Fibroblast of mammary gland (primary cell): ENCODE measurements around the gene BTBD16.

Experiments
- DNase-seq: peaks from one replicate; pipeline ENCODE4 v3.0.0-alpha.2; 2010; ENCODE audit warnings: low read depth
- H3K4me3 ChIP-seq: 2 replicates; pipeline ENCODE4 v1.5.1; 2011; ENCODE audit warnings: low read depth, mild to moderate bottlenecking, low read length, moderate library complexity; ENCODE audit not compliant: control insufficient read depth
- CTCF ChIP-seq: conservative IDR thresholded peaks from 2 replicates; pipeline ENCODE4 v1.5.1; 2011; ENCODE audit warnings: low read depth, low read length, inconsistent platforms; ENCODE audit not compliant: control insufficient read depth, insufficient read depth

Gene BTBD16

DNA sequence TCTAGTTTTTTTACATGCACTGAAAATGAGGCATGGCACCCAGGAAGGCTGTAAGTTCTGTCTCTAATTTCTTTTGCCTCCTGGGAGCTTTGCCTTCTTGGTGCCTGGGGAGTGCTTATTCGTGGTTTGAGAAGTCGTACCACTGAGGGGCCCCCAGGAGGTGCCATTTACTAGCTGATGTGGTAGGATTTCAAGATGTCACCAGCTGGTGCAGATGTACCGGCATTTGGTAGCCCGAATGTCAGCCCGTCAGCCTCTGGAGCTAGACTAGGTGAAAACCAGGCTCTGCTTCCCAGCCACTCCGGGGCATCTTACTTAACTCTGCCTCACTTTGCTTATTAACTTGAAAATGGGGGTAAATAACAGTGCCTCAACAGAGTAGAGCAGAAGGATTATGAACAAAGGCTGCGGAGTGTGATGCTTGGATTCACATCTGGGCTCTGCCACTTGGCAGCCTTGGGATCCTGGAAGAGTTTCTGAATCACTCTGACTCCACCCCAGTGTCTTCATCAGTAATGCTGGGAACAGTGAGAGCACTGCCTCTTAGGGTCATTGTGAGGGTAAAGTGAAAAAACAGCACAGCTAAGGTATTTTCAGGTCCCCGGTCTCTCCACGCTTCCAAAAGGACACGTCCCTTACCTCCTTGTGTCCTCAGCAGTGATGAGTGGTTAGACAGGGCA, 31.4 kb upstream of the BTBD16 start:
- no peak overlapping the region for H3K4me3 ChIP-seq
- DNase-seq, result peak; percentile 85
- no peak for TF ChIP-seq CTCF

- TF ChIP-seq CTCF, result no peak
- no peak overlapping the region for H3K4me3 ChIP-seq
- no peak for DNase-seq
Observed at GRCh38 chr10:122240401-122240800, 30.7 kb upstream of the BTBD16 start.

- no peak overlapping the region for H3K4me3 ChIP-seq
- no peak for DNase-seq
- no peak for TF ChIP-seq CTCF
Observed at GRCh38 chr10:122241836-122242235, 29.3 kb upstream of the BTBD16 start.

- TF ChIP-seq CTCF, result no peak
- H3K4me3 ChIP-seq, result no peak overlapping the region
- DNase-seq, result peak; percentile 87
Observed at GRCh38 chr10:122243550-122243949, 27.5 kb upstream of the BTBD16 start.

DNA sequence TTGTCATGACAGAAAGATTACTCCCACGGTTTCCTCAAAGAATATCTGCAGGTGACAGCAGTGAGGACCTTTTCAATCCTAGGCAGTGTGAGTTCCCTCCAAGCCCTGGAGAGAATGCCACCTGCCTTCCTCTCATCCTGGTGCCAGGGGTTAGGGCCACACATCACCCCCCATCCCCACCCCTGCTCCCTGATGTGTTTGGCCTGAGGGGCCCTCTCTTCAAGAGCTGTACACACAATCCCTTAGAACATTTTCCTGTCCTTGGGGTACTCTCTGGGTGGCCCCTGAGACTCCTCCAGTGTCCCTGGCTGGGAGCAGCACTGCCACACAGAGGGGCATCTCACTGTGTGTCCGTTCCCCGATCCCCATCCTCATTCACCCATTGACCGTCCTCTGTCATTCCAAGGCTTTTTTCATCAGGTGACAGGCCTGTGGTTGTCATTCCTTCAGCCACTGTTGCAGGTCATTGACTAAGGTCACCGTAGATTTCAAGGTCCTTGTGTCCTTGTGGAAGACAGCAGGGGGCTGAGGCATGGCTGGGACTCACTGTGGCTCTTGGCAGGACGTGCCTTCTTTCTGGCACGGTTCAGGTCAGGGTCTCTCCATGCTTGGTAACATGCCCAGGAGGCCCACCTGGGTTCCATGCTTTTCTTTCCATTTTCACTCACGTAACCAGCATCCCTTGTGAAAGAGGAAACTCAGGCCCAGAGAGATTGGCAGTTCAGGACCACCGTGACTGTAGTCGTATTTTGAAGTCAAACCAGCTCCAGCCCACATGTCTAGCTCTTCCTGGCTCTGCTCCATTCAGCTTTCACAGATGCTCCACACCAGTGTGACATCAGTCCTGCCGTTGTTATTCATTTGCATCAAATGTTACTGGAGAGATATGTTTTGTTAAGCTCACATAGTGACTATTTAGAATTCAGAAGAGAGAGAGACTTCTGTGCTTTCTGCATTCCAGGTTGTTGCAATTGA, 26.8 kb upstream of the BTBD16 start:
- no peak for TF ChIP-seq CTCF
- no peak overlapping the region for H3K4me3 ChIP-seq
- DNase-seq, result no peak

DNA sequence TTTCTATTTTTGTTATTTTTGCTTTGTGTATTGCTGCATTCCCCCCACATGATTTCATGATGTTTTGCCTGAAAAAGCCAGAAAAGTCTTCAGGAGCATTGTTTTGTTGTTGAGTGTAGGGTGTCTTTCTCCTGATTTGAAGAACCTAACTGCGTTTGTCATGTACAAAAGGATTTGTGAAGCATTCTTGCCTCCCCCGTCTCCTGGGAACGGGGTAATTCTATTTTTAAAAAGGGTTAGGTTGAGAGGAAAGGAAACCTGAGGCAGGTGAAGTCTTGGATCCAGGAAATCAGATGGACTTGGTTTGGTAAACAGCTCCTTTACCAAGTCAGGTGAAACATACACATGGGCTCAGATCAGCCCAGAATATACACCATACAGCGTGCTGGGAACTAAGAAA, 26.0 kb upstream of the BTBD16 start:
- TF ChIP-seq CTCF, result no peak
- H3K4me3 ChIP-seq, result no peak overlapping the region
- no peak for DNase-seq
